Prostate gland (tissue), 2 donors: Measurements from ENCODE around the gene MYH16.

Source experiments
- POLR2AphosphoS5 ChIP-seq: sonication (generic); formaldehyde crosslinking; IDR thresholded peaks from one replicate; pipeline ENCODE4 v1.6.1; 2017; ENCODE audit warnings: antibody characterized with exemption
- TF ChIP-seq, protein P1 (sequence below), 4 experiments: fragments of 200-600 bp in 2 of 4; fragments of 450-650 bp in 2 of 4; sonication (generic) in 2 of 4; IDR thresholded peaks; 1 replicate in 3 of 4; 2 replicates in 1 of 4; pipeline ENCODE4 v1.5.1; 2016 to 2019; ENCODE audit warnings: antibody characterized with exemption in 4 of 4, mild to moderate bottlenecking in 2 of 4, moderate library complexity in 2 of 4

DNA sequence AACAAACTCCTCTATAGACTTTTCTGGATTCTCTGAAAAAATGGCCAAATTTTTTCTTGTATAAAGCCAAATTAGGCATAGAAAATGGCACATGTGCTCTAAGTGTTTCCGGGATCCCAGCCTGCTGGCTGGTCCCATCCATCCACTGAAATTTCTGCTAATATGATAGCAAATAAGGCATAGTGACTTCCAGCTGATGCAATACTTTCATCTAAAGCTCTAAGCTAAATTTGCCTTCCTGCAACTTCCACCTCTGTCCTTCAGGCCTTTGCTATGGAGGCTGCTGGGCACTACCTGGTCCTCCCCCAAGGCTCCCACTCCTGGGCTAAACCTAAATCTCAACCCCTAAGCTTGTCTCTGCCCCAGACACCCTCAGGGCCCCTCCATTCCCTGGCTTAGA lies 20.5 kb downstream of the MYH16 start:
- no peak for TF ChIP-seq POLR2AphosphoS5
- TF ChIP-seq, protein P1, sequence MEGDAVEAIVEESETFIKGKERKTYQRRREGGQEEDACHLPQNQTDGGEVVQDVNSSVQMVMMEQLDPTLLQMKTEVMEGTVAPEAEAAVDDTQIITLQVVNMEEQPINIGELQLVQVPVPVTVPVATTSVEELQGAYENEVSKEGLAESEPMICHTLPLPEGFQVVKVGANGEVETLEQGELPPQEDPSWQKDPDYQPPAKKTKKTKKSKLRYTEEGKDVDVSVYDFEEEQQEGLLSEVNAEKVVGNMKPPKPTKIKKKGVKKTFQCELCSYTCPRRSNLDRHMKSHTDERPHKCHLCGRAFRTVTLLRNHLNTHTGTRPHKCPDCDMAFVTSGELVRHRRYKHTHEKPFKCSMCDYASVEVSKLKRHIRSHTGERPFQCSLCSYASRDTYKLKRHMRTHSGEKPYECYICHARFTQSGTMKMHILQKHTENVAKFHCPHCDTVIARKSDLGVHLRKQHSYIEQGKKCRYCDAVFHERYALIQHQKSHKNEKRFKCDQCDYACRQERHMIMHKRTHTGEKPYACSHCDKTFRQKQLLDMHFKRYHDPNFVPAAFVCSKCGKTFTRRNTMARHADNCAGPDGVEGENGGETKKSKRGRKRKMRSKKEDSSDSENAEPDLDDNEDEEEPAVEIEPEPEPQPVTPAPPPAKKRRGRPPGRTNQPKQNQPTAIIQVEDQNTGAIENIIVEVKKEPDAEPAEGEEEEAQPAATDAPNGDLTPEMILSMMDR (IDR thresholded peaks at IDR 0.05) = no peak
